GM04504 (cell line): ENCODE measurements around the gene ILF3.
"Not testable (repeated sequence)": the region's sequence is repeated elsewhere in the genome, so short reads cannot be mapped to it uniquely, and the experiment has no call there.

Experiments
- DNase-seq: peaks from one replicate; pipeline ENCODE4 v3.0.0-alpha.2; 2012; ENCODE audit warnings: low read depth

ILF3 gene

DNA sequence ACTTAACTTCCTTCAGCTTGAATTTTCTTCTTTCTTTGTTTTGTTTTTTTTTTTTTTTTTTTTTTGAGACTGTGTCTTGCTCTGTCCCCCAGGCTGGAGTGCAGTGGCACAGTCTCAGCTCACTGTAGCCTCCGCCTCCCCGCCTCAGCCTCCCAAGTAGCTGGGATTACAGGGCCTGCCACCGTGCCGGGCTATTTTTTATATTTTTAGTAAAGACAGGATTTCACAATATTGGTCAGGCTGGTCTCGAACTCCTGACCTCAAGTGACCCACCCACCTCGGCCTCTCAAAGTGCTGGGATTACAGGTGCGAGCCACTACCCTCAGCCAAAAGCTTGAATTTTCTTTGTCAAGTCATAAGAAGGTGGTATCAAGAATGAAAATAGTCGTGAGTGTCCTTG lies 21.1 kb downstream of the ILF3 start:
- not testable (repeated sequence) for DNase-seq

DNA sequence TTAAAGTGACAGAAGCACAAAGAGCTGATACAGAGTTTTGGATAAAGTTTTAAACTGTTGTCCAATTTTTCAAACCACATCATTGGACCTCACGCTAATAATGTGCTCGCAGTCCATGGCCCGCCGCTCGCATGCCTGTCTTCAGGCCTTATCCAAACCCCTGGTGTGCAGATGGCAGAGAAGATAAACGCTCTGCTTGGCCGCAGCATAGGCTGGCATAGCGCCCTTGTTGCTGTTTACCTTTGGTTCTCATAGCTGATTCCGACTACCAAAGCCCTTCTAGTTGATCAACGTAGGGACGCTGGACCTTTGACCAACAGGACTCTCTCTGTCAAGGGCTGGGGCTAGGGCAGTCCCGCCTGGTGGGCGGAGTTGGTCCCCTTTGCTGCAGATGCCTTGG lies 23.6 kb downstream of the ILF3 start:
- no peak for DNase-seq

DNA sequence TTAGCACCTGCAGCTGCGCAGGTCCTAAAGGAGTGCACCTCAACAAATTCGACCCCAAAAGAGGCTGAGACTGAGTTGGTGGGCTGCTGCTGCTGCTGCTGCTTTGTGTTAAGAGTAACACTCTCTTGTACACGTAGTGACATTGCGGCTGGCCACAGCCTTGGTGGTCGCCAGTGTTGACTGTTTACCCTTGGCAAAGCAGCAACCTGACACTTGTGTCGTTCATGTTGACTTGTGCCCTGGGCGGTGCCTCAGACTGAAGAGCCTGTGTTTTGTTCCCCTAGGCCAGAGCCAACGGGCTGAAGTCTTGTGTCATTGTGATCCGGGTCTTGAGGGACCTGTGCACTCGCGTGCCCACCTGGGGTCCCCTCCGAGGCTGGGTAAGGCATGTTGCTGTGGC lies 24.7 kb downstream of the ILF3 start:
- DNase-seq: no peak

DNA sequence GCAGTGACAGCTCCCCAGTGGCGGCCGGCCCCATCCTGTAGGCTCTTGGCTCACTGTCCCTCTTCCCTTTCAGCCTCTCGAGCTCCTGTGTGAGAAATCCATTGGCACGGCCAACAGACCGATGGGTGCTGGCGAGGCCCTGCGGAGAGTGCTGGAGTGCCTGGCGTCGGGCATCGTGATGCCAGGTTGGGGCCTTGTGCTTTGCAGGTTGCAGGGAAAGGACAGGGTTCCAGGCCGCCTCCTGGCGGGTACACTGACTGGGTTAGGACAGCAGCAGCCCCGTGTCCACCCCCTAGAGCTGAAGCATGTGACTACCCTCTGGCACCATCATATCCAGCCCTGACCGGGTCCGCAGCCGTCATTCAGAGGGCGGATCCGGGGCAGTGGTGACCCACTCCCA lies 25.6 kb downstream of the ILF3 start:
- DNase-seq: no peak

DNA sequence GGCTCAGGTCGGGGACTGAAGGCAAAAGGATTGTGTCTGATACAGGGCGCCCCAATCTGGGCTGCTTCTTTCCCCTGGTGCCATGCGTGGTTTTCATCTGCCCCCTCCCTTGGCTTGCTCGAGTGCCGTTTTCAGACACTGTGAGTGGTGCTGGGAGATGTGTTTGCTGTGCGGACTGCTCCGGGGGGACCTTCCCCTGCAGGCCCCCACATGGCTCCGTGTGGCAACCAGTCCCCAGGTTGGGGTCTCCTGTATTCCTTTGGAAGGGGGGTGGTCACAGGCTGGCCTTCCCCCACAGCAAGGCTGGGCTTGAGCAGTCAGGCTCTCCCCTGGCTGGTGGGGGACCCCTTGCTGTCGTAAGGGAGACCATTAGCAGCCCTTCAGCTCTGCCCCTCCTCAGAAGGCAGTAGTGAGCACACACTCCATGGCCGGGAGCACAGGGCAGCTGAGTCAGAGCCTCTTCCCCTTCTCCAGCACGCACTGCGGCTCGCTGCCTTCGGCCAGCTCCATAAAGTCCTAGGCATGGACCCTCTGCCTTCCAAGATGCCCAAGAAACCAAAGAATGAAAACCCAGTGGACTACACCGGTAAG lies 26.5 kb downstream of the ILF3 start:
- DNase-seq: no peak

DNA sequence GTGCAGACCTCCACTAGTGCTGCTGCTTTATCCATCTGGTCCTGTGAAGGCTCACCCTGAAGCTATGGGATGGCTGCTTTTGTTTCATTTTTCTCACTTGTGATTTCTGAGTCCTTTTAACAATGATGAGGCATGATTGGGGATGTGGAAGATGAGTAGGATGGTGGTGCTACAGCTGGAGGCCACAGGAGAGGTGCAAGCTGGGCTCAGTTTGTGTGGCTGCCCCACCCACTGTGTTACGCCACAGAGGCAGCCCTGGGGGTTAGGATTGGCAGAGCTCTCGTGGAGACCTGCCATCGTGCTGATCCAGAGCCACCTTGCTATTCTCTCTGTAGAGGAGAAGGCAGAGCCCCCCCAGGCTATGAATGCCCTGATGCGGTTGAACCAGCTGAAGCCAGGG lies 27.5 kb downstream of the ILF3 start:
- DNase-seq: no peak

DNA sequence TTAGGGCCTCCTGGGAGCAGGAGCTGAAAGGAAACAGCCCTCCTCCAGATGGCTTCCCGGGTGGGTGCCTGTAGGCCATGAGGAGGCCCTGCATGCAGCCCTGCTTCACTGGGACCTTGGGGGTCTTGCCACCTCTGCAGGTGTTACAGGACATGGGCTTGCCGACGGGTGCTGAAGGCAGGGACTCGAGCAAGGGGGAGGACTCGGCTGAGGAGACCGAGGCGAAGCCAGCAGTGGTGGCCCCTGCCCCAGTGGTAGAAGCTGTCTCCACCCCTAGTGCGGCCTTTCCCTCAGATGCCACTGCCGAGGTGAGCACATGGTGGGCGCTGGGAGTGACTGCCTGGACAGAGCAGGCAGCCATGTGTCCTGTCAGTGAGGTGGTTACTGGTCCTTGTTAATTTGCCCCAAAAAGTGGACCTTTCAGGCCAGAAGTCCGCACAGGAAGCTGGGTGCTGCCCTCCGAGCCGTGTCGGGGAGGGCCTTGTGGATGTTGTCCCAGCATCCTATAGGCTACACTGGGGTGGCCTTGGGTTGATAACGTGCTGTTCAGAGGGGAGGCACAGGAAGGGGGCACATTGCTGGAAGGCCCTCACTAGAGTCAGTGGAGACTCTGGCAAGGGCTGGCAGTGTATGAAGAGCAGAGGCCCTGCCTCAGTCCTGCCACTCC lies 28.4 kb downstream of the ILF3 start:
- DNase-seq: no peak

DNA sequence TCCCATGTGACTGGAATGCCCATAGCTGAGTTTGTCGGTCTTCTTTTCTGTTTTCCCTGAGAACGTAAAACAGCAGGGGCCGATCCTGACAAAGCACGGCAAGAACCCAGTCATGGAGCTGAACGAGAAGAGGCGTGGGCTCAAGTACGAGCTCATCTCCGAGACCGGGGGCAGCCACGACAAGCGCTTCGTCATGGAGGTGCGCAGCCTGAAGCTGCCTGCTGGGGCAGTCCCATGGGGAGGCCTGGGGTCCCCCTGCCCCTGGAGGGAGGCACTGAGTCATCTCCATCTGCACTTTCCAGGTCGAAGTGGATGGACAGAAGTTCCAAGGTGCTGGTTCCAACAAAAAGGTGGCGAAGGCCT lies 28.9 kb downstream of the ILF3 start:
- no peak for DNase-seq

DNA sequence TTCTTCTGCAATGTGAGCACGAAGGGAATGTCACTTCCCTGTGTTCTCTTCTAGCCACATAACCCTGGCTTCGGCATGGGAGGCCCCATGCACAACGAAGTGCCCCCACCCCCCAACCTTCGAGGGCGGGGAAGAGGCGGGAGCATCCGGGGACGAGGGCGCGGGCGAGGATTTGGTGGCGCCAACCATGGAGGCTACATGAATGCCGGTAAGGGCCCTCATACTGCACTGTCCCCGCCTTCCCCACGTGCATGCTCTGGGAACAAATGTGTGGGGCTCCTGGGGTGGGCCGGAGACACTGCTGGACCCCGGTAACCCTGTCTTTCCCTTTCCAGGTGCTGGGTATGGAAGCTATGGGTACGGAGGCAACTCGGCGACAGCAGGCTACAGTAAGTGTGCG lies 29.4 kb downstream of the ILF3 start:
- no peak for DNase-seq

DNA sequence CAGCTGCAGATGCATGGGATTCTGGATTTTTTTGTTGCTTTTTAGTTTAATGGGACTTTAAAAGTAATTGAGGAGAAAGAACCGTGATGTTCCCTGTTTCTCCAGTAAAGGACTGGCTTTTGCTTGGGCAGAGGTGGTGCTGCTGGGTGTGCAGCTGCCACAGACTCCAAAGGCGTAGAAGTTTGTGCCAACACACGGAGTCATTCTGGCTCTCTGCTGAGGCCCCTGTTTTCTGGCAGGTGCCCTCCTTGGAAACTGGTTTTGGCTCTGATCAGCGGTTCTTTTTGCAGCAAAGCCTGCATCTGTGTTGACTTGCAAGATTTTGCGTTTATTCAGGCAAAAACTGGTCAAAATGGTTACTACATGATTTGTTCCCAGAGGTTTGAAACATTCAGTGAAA lies 31.1 kb downstream of the ILF3 start:
- DNase-seq: no peak

DNA sequence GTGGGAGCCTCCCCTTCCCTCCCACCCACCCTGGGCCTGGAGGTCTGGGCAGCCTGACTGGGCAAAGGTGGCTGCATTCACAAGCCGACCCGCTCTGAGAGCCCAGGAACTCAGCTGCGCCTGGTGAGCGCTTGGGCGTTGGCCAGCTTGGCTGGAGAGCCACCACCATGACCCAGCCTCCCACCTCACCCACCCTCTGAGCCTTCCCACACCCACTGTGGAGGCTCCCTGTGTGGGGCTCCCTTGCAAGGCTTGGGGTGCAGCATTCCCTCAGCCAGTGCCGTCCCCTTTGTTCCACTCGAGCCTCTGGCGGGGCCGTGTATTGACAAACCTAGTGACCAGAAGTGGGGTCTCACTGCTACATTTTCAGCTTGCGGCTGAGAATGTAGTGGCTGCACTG lies 32.0 kb downstream of the ILF3 start:
- no peak for DNase-seq

DNA sequence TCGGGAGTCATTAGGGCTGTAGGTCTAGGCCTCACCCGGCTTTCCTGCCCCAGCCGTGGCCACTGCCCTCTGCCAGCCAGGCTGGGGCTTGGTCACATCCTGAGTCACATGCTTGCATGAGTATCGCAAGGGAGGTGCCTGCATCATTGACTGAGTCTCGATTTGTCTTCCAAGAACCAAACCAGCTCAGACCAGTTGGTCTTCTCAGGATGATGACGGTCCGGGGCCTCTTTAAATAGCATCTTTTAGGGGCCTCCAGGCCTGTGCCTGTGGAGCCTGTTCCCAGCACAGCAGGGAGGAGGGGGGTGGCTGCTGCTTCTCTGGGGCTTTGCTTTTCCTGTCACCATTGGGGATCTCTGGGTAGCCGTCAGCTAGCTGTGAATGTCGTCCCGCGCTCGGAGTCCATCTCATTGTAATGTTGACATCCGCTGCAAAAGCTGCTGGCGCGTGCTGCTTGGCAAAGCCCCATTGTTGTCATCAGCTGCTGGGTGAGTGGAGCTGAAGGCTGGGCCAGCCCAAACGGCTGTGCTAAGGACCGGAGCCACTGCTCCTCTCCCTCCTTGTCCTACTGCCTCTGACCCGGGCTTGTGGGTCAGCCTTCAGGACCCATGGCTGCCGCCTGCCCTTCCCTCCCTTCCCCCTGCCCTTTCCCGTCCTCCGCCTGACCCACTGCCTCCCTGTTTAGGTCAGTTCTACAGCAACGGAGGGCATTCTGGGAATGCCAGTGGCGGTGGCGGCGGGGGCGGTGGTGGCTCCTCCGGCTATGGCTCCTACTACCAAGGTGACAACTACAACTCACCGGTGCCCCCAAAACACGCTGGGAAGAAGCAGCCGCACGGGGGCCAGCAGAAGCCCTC lies 32.7 kb downstream of the ILF3 start:
- no peak for DNase-seq

DNA sequence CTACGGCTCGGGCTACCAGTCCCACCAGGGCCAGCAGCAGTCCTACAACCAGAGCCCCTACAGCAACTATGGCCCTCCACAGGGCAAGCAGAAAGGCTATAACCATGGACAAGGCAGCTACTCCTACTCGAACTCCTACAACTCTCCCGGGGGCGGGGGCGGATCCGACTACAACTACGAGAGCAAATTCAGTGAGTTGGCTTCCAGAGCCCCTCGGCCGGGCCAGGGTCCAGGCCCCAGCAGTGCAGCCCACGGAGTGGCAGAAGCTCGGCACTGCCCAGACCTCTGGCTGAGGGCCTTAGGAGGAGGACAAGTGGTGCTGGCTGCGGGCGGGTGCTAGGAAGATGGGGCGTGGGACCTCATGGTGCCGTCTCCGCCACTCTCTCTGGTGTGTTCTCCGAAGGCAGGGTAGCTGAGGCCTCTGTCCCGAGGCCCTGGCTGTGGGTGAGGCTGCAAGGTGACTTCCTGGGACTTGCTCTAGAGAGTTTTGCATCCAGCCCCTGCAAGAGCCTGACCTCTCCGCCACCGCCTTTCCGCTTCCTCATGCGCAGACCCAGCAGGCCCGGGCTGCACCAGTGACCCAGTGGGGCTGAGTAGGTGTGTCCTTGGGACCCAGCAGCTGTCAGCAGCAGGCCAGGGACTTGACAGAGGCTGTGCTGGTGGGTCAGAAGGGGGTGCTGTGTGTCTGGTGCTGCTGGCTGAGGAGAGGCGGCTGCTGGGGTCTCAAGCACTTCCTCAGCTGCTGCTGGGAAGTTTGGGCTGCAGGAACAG lies 33.6 kb downstream of the ILF3 start:
- DNase-seq: no peak

DNA sequence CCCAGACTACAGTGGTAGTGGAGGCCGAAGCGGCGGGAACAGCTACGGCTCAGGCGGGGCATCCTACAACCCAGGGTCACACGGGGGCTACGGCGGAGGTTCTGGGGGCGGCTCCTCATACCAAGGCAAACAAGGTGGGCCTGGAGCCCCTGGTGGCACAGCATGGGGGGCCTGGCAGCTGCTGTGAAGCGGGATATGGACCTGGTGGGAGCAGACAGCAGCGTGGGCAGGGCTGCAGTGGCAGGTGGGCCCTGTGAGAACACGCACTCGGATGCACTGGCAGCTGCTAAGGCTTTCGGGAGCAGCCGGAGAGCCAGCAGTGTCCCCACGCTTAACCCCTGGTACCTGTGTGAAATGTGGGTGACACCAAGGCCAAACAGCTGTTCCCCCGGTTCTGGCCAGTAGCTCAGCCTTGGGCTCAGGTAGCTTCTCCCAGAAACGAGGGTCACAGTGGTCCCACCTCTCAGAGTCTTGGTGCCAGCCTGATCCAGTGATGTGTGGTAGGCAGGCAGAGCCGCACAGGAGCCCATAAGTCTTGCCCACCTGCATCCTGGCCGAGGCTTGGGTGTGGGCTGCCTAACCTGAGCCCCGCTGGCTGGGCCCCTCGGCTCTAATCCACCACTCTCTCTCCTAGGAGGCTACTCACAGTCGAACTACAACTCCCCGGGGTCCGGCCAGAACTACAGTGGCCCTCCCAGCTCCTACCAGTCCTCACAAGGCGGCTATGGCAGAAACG lies 34.6 kb downstream of the ILF3 start:
- DNase-seq: no peak

DNA sequence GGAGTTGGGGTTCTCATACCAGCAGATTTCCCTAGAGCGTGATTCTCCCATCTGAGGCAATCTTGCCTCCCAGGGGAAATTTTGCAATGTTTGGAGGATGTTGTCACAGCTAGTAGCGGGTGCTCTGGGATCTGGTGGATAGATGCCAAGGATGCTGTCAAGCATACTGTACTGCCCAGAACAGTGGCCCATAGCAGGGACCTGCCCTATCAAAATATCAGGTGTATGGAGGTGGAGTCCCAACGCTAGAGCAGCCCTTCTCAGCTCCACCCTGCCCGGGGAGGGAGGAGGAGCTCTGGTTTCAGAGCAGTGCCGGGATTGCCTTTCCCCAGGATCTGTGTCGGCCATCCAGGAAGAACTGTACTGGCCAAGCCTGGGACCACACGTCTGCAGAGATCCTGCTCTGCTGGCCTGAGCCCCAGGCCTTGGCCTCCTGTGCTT lies 36.2 kb downstream of the ILF3 start:
- DNase-seq: peak; percentile 36

DNA sequence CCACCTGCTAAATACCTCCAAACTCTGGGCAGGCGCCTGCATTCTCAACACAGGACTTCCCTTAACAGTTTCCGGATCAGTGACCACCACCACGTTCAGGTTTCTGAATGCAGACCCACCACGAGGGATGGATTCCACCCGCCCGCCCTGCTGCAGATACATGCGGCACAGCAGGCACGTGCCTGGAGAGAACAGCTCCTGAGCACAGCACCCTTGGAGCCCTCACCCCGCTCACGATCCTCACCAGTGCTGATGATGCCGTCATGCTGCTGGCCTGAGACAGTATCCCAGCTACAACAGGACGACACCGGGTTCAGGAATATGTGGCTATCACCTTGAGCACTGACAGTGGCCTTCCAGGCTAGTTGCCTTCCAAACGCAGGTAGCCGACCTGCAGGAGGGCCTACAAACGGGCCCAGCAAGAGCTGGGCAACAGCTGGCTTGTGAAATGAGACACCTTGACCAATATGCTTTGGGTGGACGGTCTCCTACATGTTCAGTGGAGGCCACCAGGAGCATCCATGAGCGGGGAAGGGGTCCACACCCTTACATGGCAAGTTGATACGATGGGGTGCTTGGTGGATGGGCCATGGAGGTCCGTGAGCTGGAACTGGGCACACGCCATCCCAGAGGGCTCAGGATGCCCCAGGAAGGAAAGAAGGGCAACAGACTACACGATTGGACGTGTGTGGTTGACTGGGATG lies 37.2 kb downstream of the ILF3 start:
- no peak for DNase-seq

DNA sequence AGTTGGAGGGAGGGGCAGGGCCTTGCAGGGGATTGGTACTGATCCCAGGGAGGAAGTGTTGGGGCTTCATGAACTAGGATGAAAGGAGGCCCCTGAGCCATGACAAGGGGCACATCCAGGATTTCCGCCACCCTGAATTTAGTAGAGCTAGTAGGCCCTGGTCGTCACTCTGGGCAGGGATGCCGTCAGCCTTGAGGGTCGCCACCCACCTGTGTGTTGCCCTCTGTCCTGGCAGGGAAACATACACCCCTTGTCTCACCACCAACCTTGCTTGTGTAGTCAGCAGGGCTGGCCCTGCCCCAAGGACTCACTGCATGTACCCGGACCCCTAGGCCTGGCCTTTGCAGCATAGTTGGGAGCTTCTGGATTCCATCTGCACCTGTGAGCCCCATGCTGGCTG lies 37.7 kb downstream of the ILF3 start:
- no peak for DNase-seq

DNA sequence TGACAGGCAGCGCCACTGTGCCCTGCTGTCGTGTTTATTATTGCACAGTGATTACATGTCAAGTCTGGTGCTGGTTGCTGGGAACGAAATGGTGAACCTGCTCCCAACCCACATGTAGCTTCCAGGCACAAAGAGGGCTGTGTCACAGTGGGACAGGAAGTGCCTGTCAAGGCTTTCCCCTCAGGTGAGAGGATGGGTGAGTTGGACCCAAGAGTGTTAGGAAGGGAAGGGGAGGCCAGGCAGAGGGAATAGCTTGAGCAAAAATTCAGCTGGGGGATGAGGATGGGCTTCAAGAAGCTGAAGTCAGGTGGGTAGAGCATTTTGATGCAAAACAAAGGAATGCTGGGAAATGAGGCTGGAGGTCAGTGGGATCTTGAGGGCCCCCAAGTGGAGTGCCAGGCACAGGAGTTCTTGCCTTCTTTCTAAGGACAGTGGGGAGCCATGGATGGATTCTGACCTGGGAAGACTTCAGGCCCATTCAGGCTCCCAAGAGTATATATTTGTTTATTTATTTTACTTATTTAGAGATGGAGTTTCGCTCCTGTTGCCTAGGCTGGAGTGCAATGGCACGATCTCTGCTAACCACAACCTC lies 38.6 kb downstream of the ILF3 start:
- DNase-seq: no peak

DNA sequence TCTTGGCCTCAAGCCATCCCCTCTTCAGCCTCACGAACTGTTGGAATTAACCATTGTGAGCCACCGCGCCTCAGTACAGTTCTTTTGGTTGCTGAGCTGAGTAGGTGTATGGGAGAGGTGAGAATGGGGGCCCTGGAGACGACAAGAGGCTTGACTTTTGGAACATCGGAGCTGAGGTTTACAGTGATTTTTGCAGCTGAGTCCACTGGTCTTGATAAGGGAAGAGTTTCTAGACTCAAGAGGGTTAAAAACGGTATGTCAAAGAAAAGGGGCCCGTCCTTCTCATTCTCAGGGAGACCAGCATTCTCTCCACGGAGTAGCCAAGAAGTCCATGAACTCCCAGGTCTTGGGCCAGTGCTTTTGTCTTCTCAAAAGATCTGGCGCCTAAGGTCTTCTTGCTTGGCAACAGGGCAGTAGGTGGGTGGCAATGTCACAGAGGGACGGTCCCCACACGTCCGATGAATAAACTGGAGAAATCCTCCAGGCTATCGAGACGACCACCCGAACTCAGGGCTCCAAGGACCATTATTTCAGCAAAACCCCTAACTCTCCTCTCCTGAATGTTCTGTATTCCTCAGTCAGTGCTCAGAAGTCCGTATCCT lies 40.7 kb downstream of the ILF3 start:
- no peak for DNase-seq
